CD4-positive, CD25-positive, alpha-beta regulatory T cell (primary cell): ENCODE data around the gene ARSB. TPM values are rescaled to one million over a fixed set of nuclear protein-coding genes. Genes with fewer than 3 reads are reported as not detected.
A peak's percentile ranks its signal among the peaks of the same experiment; 100 is the strongest.

Experiments
- ATAC-seq, 2 donors: fragments of 150-1000 bp; cut with Tn5 transposase; one replicate each; pipeline ENCODE4 v1.10.0; 2021; ENCODE audit warnings: low read depth in 2 of 2, moderate number of reproducible peaks in 2 of 2, moderate library complexity in 1 of 2
- DNase-seq, 3 donors: peaks; one replicate each; pipeline versions ENCODE4 v3.0.0 to v3.0.0-alpha.2; 2012 to 2022; ENCODE audit warnings: mixed read lengths in 1 of 3
- H3K27ac ChIP-seq: one replicate; pipeline ENCODE4 v1.7.0; 2013; ENCODE audit warnings: mild to moderate bottlenecking, low read length; ENCODE audit not compliant: insufficient read depth, poor library complexity, severe bottlenecking
- H3K27me3 ChIP-seq: one replicate; pipeline ENCODE4 v1.7.0; 2013; ENCODE audit warnings: low read length; ENCODE audit not compliant: control insufficient read depth, insufficient read depth
- H3K36me3 ChIP-seq: one replicate; pipeline ENCODE4 v1.7.0; 2013; ENCODE audit warnings: mild to moderate bottlenecking, low read length, moderate library complexity; ENCODE audit not compliant: control insufficient read depth, insufficient read depth
- H3K4me1 ChIP-seq: 2 replicates; pipeline ENCODE4 v1.7.0; 2013; ENCODE audit warnings: mild to moderate bottlenecking, low read length; ENCODE audit not compliant: insufficient read depth, control insufficient read depth, poor library complexity, severe bottlenecking
- H3K4me3 ChIP-seq: one replicate; pipeline ENCODE4 v1.7.0; 2013; ENCODE audit warnings: low read depth, mild to moderate bottlenecking, low read length, moderate library complexity
- H3K9me3 ChIP-seq, 2 experiments: 1 replicate in 1 of 2; 2 replicates in 1 of 2; pipeline ENCODE4 v1.7.0; 2013; ENCODE audit warnings: low read length in 2 of 2, mild to moderate bottlenecking in 1 of 2, moderate library complexity in 1 of 2; ENCODE audit not compliant: control insufficient read depth in 2 of 2
- H3K27ac Mint-ChIP-seq, 3 donors: one replicate each; pipeline ENCODE4 v1.8.0; 2020 to 2022; ENCODE audit warnings: mild to moderate bottlenecking in 3 of 3, mixed read lengths in 3 of 3, moderate library complexity in 2 of 3
- H3K27me3 Mint-ChIP-seq: one replicate; pipeline ENCODE4 v1.8.0; 2022; ENCODE audit warnings: mild to moderate bottlenecking, mixed read lengths
- H3K36me3 Mint-ChIP-seq: one replicate; pipeline ENCODE4 v1.8.0; 2020; ENCODE audit warnings: mixed read lengths
- H3K4me1 Mint-ChIP-seq, 4 donors: one replicate each; pipeline ENCODE4 v1.8.0; 2020 to 2022; ENCODE audit warnings: mixed read lengths in 4 of 4, mild to moderate bottlenecking in 1 of 4
- H3K4me3 Mint-ChIP-seq, 4 donors: one replicate each; pipeline ENCODE4 v1.8.0; 2020 to 2022; ENCODE audit warnings: mild to moderate bottlenecking in 4 of 4, mixed read lengths in 4 of 4, moderate library complexity in 3 of 4
- H3K9me3 Mint-ChIP-seq, 7 donors: one replicate each; pipeline ENCODE4 v1.8.0; 2020 to 2022; ENCODE audit warnings: mixed read lengths in 7 of 7, mild to moderate bottlenecking in 3 of 7, moderate library complexity in 2 of 7
- polyA plus RNA-seq, 4 donors: library from polyadenylated mRNA; unstranded; fragments of 300-500 nt; fragmentation: Illumina TruSeq; gene quantifications; one replicate each; pipeline ENCODE4 v1.2.3, GENCODE V29; 2021
- total RNA-seq: library from RNA; stranded (reverse); gene quantifications from one replicate; pipeline ENCODE4 v1.2.3, GENCODE V29; 2022

ARSB gene
- total and polyA plus RNA-seq, 5 donors from 2014 or later = 3.4 to 6.5 (median 4.4) TPM

- Mint-ChIP-seq H3K27ac (no peak overlapping the region), H3K4me1 (no peaks in the 10 kb centered on the region), H3K36me3 (no peaks in the 10 kb centered on the region), H3K4me3 (no peak overlapping the region), H3K27me3 (peaks cover 53% of the 10 kb centered on the region), H3K9me3 (peaks cover 0 to 5% (median under 1%) of the 10 kb centered on the region in 7 donors)
- ATAC-seq (no peak), DNase-seq (no peak)
- Histone ChIP-seq H3K9me3 (no peaks in the 10 kb centered on the region), H3K27ac (no peak overlapping the region), H3K4me1 (no peaks in the 10 kb centered on the region), H3K36me3 (no peaks in the 10 kb centered on the region), H3K27me3 (peaks cover 16% of the 10 kb centered on the region), H3K4me3 (no peak overlapping the region)
Observed at GRCh38 chr5:79007872-79008271, 22.8 kb upstream of the ARSB start.

- Mint-ChIP-seq H3K4me3 (no peak overlapping the region), H3K27me3 (peaks cover 57% of the 10 kb centered on the region)
Observed at GRCh38 chr5:79005936-79006631, 21.0 kb upstream of the ARSB start.

GRCh38 chr5:79005151-79005550, 20.0 kb upstream of the ARSB start:
- peaks cover 0 to 3% (median 0%) of the 10 kb centered on the region in 7 donors for H3K9me3 Mint-ChIP-seq
- no peak overlapping the region for H3K27ac Mint-ChIP-seq
- H3K27me3 Mint-ChIP-seq = peaks cover 54% of the 10 kb centered on the region

More at GRCh38 chr5:79005936-79006631, 21.0 kb upstream of the ARSB start:
- no peak for ATAC-seq
- Mint-ChIP-seq H3K27ac (no peak overlapping the region), H3K4me1 (no peaks in the 10 kb centered on the region), H3K36me3 (no peaks in the 10 kb centered on the region), H3K9me3 (peaks cover 0 to 3% (median 0%) of the 10 kb centered on the region in 7 donors)
- Histone ChIP-seq H3K27ac (no peak overlapping the region), H3K9me3 (no peaks in the 10 kb centered on the region), H3K4me1 (no peaks in the 10 kb centered on the region), H3K36me3 (no peaks in the 10 kb centered on the region), H3K27me3 (peaks cover 22% of the 10 kb centered on the region), H3K4me3 (no peak overlapping the region)
- DNase-seq = no peak

GRCh38 chr5:79002374-79002773, 17.3 kb upstream of the ARSB start:
- Histone ChIP-seq H3K9me3 (no peaks in the 10 kb centered on the region), H3K4me3 (no peak overlapping the region), H3K27ac (no peak overlapping the region), H3K27me3 (peaks cover 29% of the 10 kb centered on the region), H3K4me1 (no peaks in the 10 kb centered on the region), H3K36me3 (no peaks in the 10 kb centered on the region)
- Mint-ChIP-seq H3K9me3 (peaks cover 0 to 4% (median 0%) of the 10 kb centered on the region in 7 donors), H3K36me3 (no peaks in the 10 kb centered on the region), H3K4me1 (no peaks in the 10 kb centered on the region), H3K27ac (no peak overlapping the region), H3K4me3 (no peak overlapping the region), H3K27me3 (peaks cover 71% of the 10 kb centered on the region)
- ATAC-seq (no peak), DNase-seq (no peak)

More at GRCh38 chr5:79005151-79005550, 20.0 kb upstream of the ARSB start:
- Histone ChIP-seq H3K4me1 (no peaks in the 10 kb centered on the region), H3K4me3 (no peak overlapping the region), H3K27me3 (peaks cover 22% of the 10 kb centered on the region), H3K27ac (no peak overlapping the region), H3K9me3 (no peaks in the 10 kb centered on the region), H3K36me3 (no peaks in the 10 kb centered on the region)
- Mint-ChIP-seq H3K4me1 (no peaks in the 10 kb centered on the region), H3K36me3 (no peaks in the 10 kb centered on the region), H3K4me3 (no peak overlapping the region)
- no peak for DNase-seq
- no peak for ATAC-seq

- no peaks in the 10 kb centered on the region for H3K36me3 ChIP-seq
- no peaks in the 10 kb centered on the region for H3K4me1 Mint-ChIP-seq
- H3K27ac Mint-ChIP-seq = peak overlapping the region in 1 of 3 donors; percentile 10
- H3K27me3 ChIP-seq = peaks cover 31% of the 10 kb centered on the region
- H3K9me3 Mint-ChIP-seq = peaks cover 0 to 4% (median 0%) of the 10 kb centered on the region in 7 donors
- DNase-seq = no peak
- H3K36me3 Mint-ChIP-seq = no peaks in the 10 kb centered on the region
- H3K9me3 ChIP-seq = no peaks in the 10 kb centered on the region
- H3K4me1 ChIP-seq = no peaks in the 10 kb centered on the region
- H3K4me3 Mint-ChIP-seq = no peak overlapping the region
- ATAC-seq = no peak
- no peak overlapping the region for H3K4me3 ChIP-seq
- no peak overlapping the region for H3K27ac ChIP-seq
- peaks cover 62% of the 10 kb centered on the region for H3K27me3 Mint-ChIP-seq
Observed at GRCh38 chr5:79001471-79001870, 16.4 kb upstream of the ARSB start.

GRCh38 chr5:78997090-78997489, 12.0 kb upstream of the ARSB start:
- no peak overlapping the region for H3K27ac Mint-ChIP-seq
- Histone ChIP-seq H3K4me1 (no peaks in the 10 kb centered on the region), H3K36me3 (no peaks in the 10 kb centered on the region), H3K27ac (no peak overlapping the region), H3K4me3 (no peak overlapping the region), H3K27me3 (peaks cover 17% of the 10 kb centered on the region), H3K9me3 (no peaks in the 10 kb centered on the region)
- H3K36me3 Mint-ChIP-seq = no peaks in the 10 kb centered on the region
- H3K27me3 Mint-ChIP-seq = peaks cover 41% of the 10 kb centered on the region
- ATAC-seq (no peak), DNase-seq (no peak)
- H3K9me3 Mint-ChIP-seq = peaks cover 0 to 5% (median 2%) of the 10 kb centered on the region in 7 donors
- peaks cover 0 to 12% (median 6%) of the 10 kb centered on the region in 4 donors for H3K4me1 Mint-ChIP-seq
- H3K4me3 Mint-ChIP-seq = no peak overlapping the region

GRCh38 chr5:78995521-78996007, 10.5 kb upstream of the ARSB start:
- Mint-ChIP-seq H3K36me3 (no peaks in the 10 kb centered on the region), H3K27me3 (peaks cover 40% of the 10 kb centered on the region), H3K27ac (no peak overlapping the region), H3K4me3 (no peak overlapping the region), H3K9me3 (peaks cover 0 to 5% (median 2%) of the 10 kb centered on the region in 7 donors), H3K4me1 (peaks cover 0 to 12% (median 6%) of the 10 kb centered on the region in 4 donors)
- Histone ChIP-seq H3K27ac (no peak overlapping the region), H3K4me1 (no peaks in the 10 kb centered on the region), H3K36me3 (no peaks in the 10 kb centered on the region), H3K9me3 (no peaks in the 10 kb centered on the region), H3K27me3 (peaks cover 15% of the 10 kb centered on the region), H3K4me3 (no peak overlapping the region)
- ATAC-seq = no peak
- no peak for DNase-seq

GRCh38 chr5:78993165-78993564, 8.1 kb upstream of the ARSB start:
- peak in 2 of 3 donors; percentile 10 to 26 for DNase-seq
- H3K4me3 ChIP-seq = no peak overlapping the region

More at GRCh38 chr5:78993165-78993564, 8.1 kb upstream of the ARSB start:
- Mint-ChIP-seq H3K27ac (no peak overlapping the region), H3K4me1 (peaks cover 0 to 12% (median 6%) of the 10 kb centered on the region in 4 donors), H3K4me3 (no peak overlapping the region), H3K9me3 (peaks cover 0 to 5% (median 1%) of the 10 kb centered on the region in 7 donors), H3K27me3 (peaks cover 24% of the 10 kb centered on the region), H3K36me3 (no peaks in the 10 kb centered on the region)
- no peak overlapping the region for H3K27ac ChIP-seq
- no peaks in the 10 kb centered on the region for H3K4me1 ChIP-seq
- H3K36me3 ChIP-seq = no peaks in the 10 kb centered on the region
- ATAC-seq = no peak
- H3K9me3 ChIP-seq = no peaks in the 10 kb centered on the region
- peaks cover 10% of the 10 kb centered on the region for H3K27me3 ChIP-seq
